ENCODE data around the gene CD8B. TPM values are rescaled to one million over a fixed set of nuclear protein-coding genes. Genes with fewer than 3 reads are reported as not detected.

CD8B gene
- total RNA-seq, 1 experiment from 2014 or later, result not detected

DNA sequence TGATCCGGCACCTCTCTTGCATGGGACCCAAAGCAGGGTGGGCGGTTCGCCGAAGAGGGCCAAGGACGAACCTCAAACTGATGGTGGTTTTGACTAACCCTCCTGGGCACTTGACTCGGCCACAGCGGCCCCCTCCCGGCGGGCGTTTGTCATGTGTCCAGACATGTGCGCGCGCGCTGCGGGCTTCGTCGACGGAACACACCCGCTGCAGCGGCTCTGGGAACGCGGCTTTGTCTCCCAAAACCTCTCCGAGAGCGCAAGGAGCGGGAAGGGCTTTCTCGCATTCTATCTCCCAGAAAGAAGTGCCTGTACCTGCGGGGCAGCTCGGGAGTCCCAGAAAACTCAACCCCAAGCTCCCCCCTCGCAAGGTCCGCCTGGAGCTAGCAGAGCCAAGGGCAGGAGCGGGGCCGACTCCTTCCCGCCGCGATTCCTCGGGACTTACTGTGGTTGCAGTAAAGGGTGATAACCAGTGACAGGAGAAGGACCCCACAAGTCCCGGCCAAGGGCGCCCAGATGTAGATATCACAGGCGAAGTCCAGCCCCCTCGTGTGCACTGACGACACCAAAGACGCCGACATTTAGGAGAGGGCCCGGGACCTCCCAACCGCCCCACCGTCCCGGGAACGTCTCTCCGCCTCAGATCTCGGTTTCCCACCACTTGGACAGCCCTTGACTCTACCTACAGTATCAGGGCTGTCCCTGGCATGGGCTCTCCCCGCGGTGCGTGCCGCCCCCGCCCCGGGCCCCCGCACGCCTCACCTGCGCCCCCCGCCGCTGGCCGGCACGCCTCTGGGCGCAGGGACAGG is 72.6 kb downstream of the CD8B start:
- Histone ChIP-seq H4K20me1 (ENCODE audit: insufficient read depth, low read depth, low read length) (no peaks in the 10 kb centered on the region), H3K79me2 (ENCODE audit: low read length) (no peaks in the 10 kb centered on the region), H3K4me3 (ENCODE audit: low read length) (no peak overlapping the region), H3K27me3 (ENCODE audit: low read length) (no peaks in the 10 kb centered on the region), H3K4me1 (ENCODE audit: low read length) (peaks cover 5% of the 10 kb centered on the region), H3K9me2 (replicated peaks; ENCODE audit: insufficient read depth, low read length) (no peaks in the 10 kb centered on the region), H3K27ac (ENCODE audit: low read length) (no peak overlapping the region), H3K9ac (ENCODE audit: low read length) (no peak overlapping the region), H3K9me3 (ENCODE audit: low read length) (no peaks in the 10 kb centered on the region), H3K36me3 (ENCODE audit: insufficient read depth, low read length) (no peaks in the 10 kb centered on the region), H2AFZ (ENCODE audit: low read length) (no peak overlapping the region), H3K4me2 (ENCODE audit: low read depth, low read length, poor library complexity, severe bottlenecking) (no peak overlapping the region)
- DNase-seq, result no peak

DNA sequence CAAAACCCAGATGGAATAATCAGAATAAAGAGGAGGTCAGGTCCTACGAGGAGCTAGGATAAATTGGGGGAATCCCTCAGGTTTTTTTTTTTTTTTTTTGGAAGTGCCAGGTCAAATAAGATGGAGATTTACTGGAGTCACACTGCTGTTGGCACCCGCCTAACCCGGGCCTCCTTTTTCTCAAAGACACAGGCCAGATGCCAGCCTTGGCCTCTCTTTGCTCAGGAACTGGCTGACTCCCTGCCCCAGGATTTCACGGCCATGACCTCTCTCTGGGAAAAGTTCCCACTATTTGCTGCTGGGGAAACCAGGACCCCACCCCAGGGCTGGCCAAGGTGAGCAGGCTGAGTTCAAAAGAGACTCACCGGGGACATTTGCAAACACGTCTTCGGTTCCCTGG is 73.5 kb downstream of the CD8B start:
- Histone ChIP-seq H3K4me1 (ENCODE audit: low read length) (peaks cover 13% of the 10 kb centered on the region), H3K4me2 (ENCODE audit: low read depth, low read length, poor library complexity, severe bottlenecking) (no peak overlapping the region), H3K9me3 (ENCODE audit: low read length) (no peaks in the 10 kb centered on the region), H3K4me3 (ENCODE audit: low read length) (no peak overlapping the region), H3K27me3 (ENCODE audit: low read length) (no peaks in the 10 kb centered on the region), H3K79me2 (ENCODE audit: low read length) (no peaks in the 10 kb centered on the region), H4K20me1 (ENCODE audit: insufficient read depth, low read depth, low read length) (peaks cover 5% of the 10 kb centered on the region; the same call in 1 of the 2 replicates), H3K27ac (ENCODE audit: low read length) (no peak overlapping the region), H3K36me3 (ENCODE audit: insufficient read depth, low read length) (no peaks in the 10 kb centered on the region), H3K9me2 (replicated peaks; ENCODE audit: insufficient read depth, low read length) (no peaks in the 10 kb centered on the region), H2AFZ (ENCODE audit: low read length) (no peak overlapping the region), H3K9ac (ENCODE audit: low read length) (no peak overlapping the region)
- no peak for DNase-seq

DNA sequence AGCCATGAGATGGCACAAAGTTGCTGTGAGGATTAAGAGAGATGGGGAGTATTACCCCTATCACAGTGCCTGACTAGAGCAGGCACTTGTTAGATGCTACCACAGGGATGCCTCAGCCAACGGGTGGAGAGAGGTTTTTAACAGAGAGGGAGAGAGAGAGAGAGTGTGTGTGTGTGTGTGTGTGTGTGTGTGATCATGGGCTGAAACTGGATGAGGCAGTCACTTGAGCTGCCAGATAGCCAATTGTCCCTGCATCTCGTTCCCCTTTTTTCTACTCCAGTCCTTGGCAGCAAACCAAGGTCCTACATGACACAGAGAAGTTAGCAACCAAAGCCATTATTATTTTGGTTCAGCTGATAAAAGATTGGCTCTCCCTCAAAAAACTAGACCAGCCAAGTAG is 74.0 kb downstream of the CD8B start:
- H3K9ac ChIP-seq (ENCODE audit: low read length), result no peak overlapping the region
- DNase-seq, result no peak
- peaks cover 5% of the 10 kb centered on the region; the same call in 1 of the 2 replicates for H4K20me1 ChIP-seq (ENCODE audit: insufficient read depth, low read depth, low read length)
- H3K9me2 ChIP-seq (replicated peaks; ENCODE audit: insufficient read depth, low read length), result no peaks in the 10 kb centered on the region
- no peak overlapping the region for H3K4me3 ChIP-seq (ENCODE audit: low read length)
- no peak overlapping the region for H2AFZ ChIP-seq (ENCODE audit: low read length)
- no peaks in the 10 kb centered on the region for H3K9me3 ChIP-seq (ENCODE audit: low read length)
- H3K4me1 ChIP-seq (ENCODE audit: low read length), result peaks cover 13% of the 10 kb centered on the region
- no peaks in the 10 kb centered on the region for H3K79me2 ChIP-seq (ENCODE audit: low read length)
- no peaks in the 10 kb centered on the region for H3K36me3 ChIP-seq (ENCODE audit: insufficient read depth, low read length)
- H3K27ac ChIP-seq (ENCODE audit: low read length), result no peak overlapping the region
- no peak overlapping the region for H3K4me2 ChIP-seq (ENCODE audit: low read depth, low read length, poor library complexity, severe bottlenecking)
- no peaks in the 10 kb centered on the region for H3K27me3 ChIP-seq (ENCODE audit: low read length)

DNA sequence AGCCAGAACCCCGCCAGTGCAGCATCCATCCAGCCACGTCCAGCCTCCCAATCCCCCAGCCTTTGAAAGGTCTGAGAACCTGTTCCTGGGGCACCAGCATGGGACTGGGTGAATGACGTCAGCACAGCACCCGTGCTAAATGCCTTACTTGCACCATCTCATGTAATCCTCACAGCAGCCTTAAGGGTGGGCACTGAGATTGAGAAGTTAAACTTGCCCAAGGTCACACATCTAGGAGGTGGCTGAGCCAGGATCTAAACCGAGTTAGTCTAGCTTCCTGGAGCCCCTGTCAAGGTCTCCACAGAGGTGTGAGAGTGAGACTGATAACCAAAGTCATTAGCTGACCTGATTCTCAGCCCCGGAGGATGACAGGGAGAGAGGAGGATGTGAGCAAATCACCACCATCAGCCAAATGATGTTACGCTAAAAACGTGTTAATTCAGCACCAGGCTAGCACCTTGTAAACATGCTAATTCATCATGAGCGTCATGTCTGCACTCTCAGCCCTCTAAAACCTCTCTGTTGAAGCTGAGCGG is 75.6 kb downstream of the CD8B start:
- no peak for DNase-seq
- no peak overlapping the region for H3K27ac ChIP-seq (ENCODE audit: low read length)
- H3K4me3 ChIP-seq (ENCODE audit: low read length), result no peak overlapping the region

DNA sequence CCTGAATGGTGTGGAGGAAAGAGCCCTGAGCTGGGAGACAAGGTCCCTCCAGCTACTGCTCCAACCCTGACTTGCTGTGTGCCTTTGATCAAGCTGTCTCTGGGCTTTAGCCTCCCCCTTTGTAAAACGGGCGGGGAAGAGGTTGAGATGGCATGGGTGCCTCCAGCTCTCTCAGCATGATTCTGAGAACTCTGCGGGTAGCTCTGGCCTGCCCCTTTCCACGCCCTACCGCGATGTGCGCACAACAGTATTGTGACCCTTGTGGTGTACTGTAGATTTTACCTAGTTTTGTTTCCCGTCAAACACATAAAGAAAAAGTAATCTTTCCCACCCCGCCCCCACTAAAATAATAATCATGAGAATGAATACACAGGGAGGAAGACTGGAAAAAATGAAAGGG is 76.2 kb downstream of the CD8B start:
- Histone ChIP-seq H3K4me2 (ENCODE audit: low read depth, low read length, poor library complexity, severe bottlenecking) (no peak overlapping the region), H3K9ac (ENCODE audit: low read length) (no peak overlapping the region), H3K36me3 (ENCODE audit: insufficient read depth, low read length) (no peaks in the 10 kb centered on the region), H3K27me3 (ENCODE audit: low read length) (no peaks in the 10 kb centered on the region), H3K79me2 (ENCODE audit: low read length) (no peaks in the 10 kb centered on the region), H3K27ac (ENCODE audit: low read length) (no peak overlapping the region), H3K9me2 (replicated peaks; ENCODE audit: insufficient read depth, low read length) (no peaks in the 10 kb centered on the region), H4K20me1 (ENCODE audit: insufficient read depth, low read depth, low read length) (peaks cover 5% of the 10 kb centered on the region; the same call in 1 of the 2 replicates), H2AFZ (ENCODE audit: low read length) (no peak overlapping the region), H3K4me1 (ENCODE audit: low read length) (peaks cover 13% of the 10 kb centered on the region), H3K4me3 (ENCODE audit: low read length) (no peak overlapping the region), H3K9me3 (ENCODE audit: low read length) (no peaks in the 10 kb centered on the region)
- no peak for DNase-seq

More for the DNA sequence above, 75.6 kb downstream of the CD8B start:
- H3K27me3 ChIP-seq (ENCODE audit: low read length), result no peaks in the 10 kb centered on the region
- H3K9ac ChIP-seq (ENCODE audit: low read length), result no peak overlapping the region
- H3K36me3 ChIP-seq (ENCODE audit: insufficient read depth, low read length), result no peaks in the 10 kb centered on the region
- H4K20me1 ChIP-seq (ENCODE audit: insufficient read depth, low read depth, low read length), result peaks cover 5% of the 10 kb centered on the region; the same call in 1 of the 2 replicates
- H3K4me1 ChIP-seq (ENCODE audit: low read length), result peaks cover 13% of the 10 kb centered on the region
- no peaks in the 10 kb centered on the region for H3K9me2 ChIP-seq (replicated peaks; ENCODE audit: insufficient read depth, low read length)
- no peak overlapping the region for H3K4me2 ChIP-seq (ENCODE audit: low read depth, low read length, poor library complexity, severe bottlenecking)
- H3K9me3 ChIP-seq (ENCODE audit: low read length), result no peaks in the 10 kb centered on the region
- H3K79me2 ChIP-seq (ENCODE audit: low read length), result no peaks in the 10 kb centered on the region
- H2AFZ ChIP-seq (ENCODE audit: low read length), result no peak overlapping the region

DNA sequence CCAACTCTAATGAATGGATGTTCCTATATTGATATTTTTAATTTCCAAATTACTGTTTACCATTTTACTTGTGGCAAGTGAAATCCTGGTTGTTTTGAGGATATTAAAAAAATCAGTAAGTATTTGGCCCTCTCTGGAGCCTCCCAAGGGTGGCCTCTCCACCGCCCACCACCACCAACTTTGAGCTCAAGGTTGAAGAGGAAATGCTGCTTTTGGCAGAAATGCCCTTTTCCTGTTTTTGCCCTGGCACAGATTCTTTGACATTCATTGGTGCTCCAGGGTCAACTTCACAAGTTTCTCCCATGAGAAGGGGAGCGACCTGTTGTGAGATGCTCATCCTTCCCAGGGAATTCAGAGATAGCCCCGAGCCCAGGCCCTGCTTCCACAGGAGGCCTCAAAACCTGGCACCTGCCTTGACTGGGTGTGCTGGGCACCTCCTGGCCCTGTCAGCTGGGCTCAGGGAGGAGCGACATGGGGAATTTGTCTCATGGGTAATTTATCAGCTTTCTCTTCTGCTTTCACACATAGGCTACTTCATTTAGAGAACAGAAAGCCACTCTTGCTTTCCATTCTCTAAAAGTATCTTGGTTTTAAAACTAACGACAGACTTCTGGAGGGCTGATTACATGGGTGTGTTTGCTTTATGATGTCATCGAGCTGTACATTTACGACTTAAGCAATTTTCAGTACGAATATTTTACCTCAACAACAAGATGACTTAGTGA is 77.9 kb downstream of the CD8B start:
- peaks cover 13% of the 10 kb centered on the region for H3K4me1 ChIP-seq (ENCODE audit: low read length)
- peak; percentile 57 for DNase-seq

DNA sequence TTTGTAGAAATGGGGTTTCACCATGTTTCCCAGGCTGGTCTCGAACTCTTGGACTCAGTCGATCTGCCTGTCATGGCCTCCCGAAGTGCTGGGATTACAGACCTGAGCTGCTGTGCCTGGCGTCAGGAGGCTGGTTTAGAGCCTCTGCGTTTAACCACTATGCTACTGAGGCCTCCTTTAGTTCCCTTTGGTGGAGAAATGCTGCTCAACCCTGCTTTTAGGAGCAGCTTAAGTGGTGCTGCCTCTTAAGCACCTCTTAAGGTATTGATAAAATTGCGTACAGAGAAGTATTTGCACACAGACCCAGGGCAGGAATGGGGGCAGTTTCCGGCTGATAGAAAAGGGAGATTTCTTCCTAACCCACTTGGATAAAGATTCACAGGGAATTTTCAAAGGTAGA is 78.9 kb downstream of the CD8B start:
- Histone ChIP-seq H3K9ac (ENCODE audit: low read length) (no peak overlapping the region), H2AFZ (ENCODE audit: low read length) (no peak overlapping the region), H3K4me1 (ENCODE audit: low read length) (peaks cover 13% of the 10 kb centered on the region), H3K9me2 (replicated peaks; ENCODE audit: insufficient read depth, low read length) (no peaks in the 10 kb centered on the region), H3K36me3 (ENCODE audit: insufficient read depth, low read length) (no peaks in the 10 kb centered on the region), H3K4me2 (ENCODE audit: low read depth, low read length, poor library complexity, severe bottlenecking) (no peak overlapping the region), H3K79me2 (ENCODE audit: low read length) (no peaks in the 10 kb centered on the region), H3K27ac (ENCODE audit: low read length) (no peak overlapping the region), H3K4me3 (ENCODE audit: low read length) (no peak overlapping the region), H3K9me3 (ENCODE audit: low read length) (no peaks in the 10 kb centered on the region), H4K20me1 (ENCODE audit: insufficient read depth, low read depth, low read length) (peaks cover 8% of the 10 kb centered on the region; the same call in 1 of the 2 replicates), H3K27me3 (ENCODE audit: low read length) (no peaks in the 10 kb centered on the region)
- no peak for DNase-seq

More for the DNA sequence above, 77.9 kb downstream of the CD8B start:
- peak overlapping the region; percentile 16; the same call in 1 of the 2 replicates for H3K9ac ChIP-seq (ENCODE audit: low read length)
- no peak overlapping the region for H3K27ac ChIP-seq (ENCODE audit: low read length)
- H4K20me1 ChIP-seq (ENCODE audit: insufficient read depth, low read depth, low read length), result peaks cover 8% of the 10 kb centered on the region; the same call in 1 of the 2 replicates
- no peak overlapping the region; the same call in 1 of the 2 replicates for H2AFZ ChIP-seq (ENCODE audit: low read length)
- peak overlapping the region; percentile 9 for H3K4me2 ChIP-seq (ENCODE audit: low read depth, low read length, poor library complexity, severe bottlenecking)
- H3K9me3 ChIP-seq (ENCODE audit: low read length), result no peaks in the 10 kb centered on the region
- H3K36me3 ChIP-seq (ENCODE audit: insufficient read depth, low read length), result no peaks in the 10 kb centered on the region
- H3K4me3 ChIP-seq (ENCODE audit: low read length), result no peak overlapping the region
- H3K27me3 ChIP-seq (ENCODE audit: low read length), result no peaks in the 10 kb centered on the region
- no peaks in the 10 kb centered on the region for H3K9me2 ChIP-seq (replicated peaks; ENCODE audit: insufficient read depth, low read length)
- H3K79me2 ChIP-seq (ENCODE audit: low read length), result no peaks in the 10 kb centered on the region

DNA sequence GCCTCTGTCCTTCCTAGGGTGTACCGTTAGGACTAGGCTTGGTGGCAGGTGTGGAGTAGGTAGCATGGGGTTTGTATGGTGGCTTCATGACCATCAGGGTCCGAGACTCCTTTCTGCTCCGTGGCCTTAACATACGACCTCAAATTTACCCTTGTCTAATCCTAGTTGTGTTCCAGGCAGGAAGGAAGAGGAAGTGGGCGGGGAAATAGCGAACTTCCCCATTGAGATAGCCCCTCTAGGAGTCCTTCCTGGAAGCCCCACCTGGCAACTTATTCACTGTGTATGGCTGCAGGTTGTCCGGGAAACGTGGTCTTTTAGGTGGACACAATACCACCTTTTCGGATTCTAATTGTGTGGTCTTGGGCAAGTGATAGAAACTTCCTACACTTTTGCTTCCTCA is 80.3 kb downstream of the CD8B start:
- Histone ChIP-seq H3K4me2 (ENCODE audit: low read depth, low read length, poor library complexity, severe bottlenecking) (no peak overlapping the region), H4K20me1 (ENCODE audit: insufficient read depth, low read depth, low read length) (peaks cover 18% of the 10 kb centered on the region; the same call in 1 of the 2 replicates), H3K27ac (ENCODE audit: low read length) (no peak overlapping the region), H3K36me3 (ENCODE audit: insufficient read depth, low read length) (no peaks in the 10 kb centered on the region), H3K4me1 (ENCODE audit: low read length) (peaks cover 13% of the 10 kb centered on the region), H2AFZ (ENCODE audit: low read length) (no peak overlapping the region), H3K9ac (ENCODE audit: low read length) (no peak overlapping the region), H3K27me3 (ENCODE audit: low read length) (no peaks in the 10 kb centered on the region), H3K4me3 (ENCODE audit: low read length) (no peak overlapping the region), H3K9me3 (ENCODE audit: low read length) (no peaks in the 10 kb centered on the region), H3K79me2 (ENCODE audit: low read length) (no peaks in the 10 kb centered on the region), H3K9me2 (replicated peaks; ENCODE audit: insufficient read depth, low read length) (no peaks in the 10 kb centered on the region)
- DNase-seq, result no peak

Measured in Karpas-422 (cell line).